GM12873 (cell line): ENCODE results near the gene MAPRE3.

Source experiments
- TF ChIP-seq, protein P1 (sequence below): IDR thresholded peaks from 2 replicates; pipeline ENCODE4 v1.5.1; 2012; ENCODE audit warnings: low read depth, mild to moderate bottlenecking, moderate library complexity, low read length, control low read depth; ENCODE audit not compliant: insufficient read depth; ENCODE audit errors: missing control alignments

MAPRE3 gene

DNA sequence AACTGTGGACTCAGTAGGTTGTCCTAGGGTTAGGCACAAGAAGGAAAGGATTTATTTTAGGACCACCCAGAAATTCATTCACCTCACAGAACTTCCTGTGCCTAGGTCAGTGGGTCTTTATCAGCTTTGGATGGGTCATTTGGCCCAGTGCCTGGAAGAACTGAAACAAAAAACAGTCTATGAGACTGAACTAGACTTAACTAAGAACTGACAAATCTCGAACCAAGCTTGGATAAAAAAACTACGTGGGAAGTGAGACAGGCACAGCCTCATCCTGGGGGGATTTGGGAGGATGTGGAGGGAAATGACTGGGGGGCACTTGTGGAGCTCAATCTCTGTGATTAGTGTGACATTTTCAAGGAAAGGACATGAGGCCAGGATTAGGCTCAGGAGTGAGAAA is 103.3 kb downstream of the MAPRE3 start:
- TF ChIP-seq, protein P1, sequence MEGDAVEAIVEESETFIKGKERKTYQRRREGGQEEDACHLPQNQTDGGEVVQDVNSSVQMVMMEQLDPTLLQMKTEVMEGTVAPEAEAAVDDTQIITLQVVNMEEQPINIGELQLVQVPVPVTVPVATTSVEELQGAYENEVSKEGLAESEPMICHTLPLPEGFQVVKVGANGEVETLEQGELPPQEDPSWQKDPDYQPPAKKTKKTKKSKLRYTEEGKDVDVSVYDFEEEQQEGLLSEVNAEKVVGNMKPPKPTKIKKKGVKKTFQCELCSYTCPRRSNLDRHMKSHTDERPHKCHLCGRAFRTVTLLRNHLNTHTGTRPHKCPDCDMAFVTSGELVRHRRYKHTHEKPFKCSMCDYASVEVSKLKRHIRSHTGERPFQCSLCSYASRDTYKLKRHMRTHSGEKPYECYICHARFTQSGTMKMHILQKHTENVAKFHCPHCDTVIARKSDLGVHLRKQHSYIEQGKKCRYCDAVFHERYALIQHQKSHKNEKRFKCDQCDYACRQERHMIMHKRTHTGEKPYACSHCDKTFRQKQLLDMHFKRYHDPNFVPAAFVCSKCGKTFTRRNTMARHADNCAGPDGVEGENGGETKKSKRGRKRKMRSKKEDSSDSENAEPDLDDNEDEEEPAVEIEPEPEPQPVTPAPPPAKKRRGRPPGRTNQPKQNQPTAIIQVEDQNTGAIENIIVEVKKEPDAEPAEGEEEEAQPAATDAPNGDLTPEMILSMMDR: no peak

DNA sequence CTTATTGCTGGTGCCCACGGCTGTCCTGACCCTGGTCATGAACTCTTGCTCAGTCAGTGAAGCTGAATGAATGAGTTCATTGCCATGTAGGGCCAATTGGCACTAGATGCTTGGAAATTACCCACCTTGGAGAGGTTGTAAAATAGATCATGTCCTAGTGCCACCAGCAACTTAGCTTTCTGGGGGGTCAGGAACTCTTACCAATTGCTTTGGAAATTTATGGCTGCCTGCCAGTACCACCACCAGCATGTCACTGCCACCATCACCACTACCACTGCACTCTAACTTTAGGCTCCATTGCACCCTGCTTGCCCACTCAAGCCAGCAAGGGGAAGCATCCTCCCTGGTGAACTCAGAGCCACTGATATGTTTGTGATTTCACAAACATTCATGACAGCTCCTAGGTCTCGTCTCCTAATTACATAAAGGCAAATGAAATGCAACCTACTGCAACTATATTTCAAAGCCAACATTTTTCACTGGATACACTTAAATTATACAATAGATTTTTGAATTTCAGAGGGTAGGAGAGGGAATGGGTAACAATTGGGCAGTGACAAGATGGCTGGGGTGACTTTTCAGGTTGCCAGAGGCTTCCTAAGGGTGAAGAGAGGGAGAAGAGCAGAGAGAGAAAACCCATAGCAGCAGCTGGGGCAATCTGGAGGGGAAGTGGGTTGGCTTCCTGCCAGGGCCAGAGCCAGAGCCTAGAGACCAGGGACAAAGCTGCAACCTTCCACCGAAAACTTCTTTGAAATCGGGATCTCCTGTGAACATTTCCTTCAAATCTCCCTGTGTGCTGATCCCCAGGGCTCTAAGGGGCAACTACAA is 104.5 kb downstream of the MAPRE3 start:
- TF ChIP-seq, protein P1: no peak

DNA sequence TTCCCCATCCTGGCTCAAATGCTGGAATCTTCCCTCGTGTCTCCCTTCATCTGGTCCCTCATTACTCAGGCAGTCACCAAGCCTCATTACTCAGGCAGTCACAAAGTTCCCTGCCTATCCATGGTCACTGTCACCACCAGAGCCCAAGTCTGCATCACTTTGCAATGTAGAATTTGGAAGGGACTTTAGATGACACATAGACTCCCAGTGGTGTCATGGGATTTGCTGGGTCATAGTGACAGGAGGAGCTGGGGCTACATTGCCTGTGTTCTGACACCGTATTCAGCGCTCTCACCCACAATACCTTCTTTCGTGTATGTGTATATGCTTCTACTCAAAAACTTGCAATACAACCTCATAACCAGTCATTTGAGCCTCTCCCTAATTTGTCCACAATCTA is 105.9 kb downstream of the MAPRE3 start:
- TF ChIP-seq, protein P1: no peak
